Left ventricle myocardium inferior (tissue), 1 donor: ENCODE measurements around the gene DSTYK. TPM values are rescaled to one million over a fixed set of nuclear protein-coding genes. Genes with fewer than 3 reads are reported as not detected.

Source experiments
- DNase-seq: peaks from one replicate; pipeline ENCODE4 v3.0.0-alpha.2; 2020
- H3K27ac ChIP-seq: fragments of 200-600 bp; replicated peaks from 2 replicates; pipeline ENCODE4 v1.8.0; 2021
- H3K27me3 ChIP-seq: fragments of 200-600 bp; 2 replicates; pipeline ENCODE4 v1.8.0; 2021; ENCODE audit warnings: low read depth
- H3K36me3 ChIP-seq: fragments of 200-600 bp; 2 replicates; pipeline ENCODE4 v1.8.0; 2021
- H3K4me1 ChIP-seq: fragments of 200-600 bp; 2 replicates; pipeline ENCODE4 v1.8.0; 2021
- H3K4me3 ChIP-seq: fragments of 200-600 bp; 2 replicates; pipeline ENCODE4 v1.8.0; 2021; ENCODE audit warnings: mild to moderate bottlenecking, moderate library complexity
- H3K9me3 ChIP-seq: fragments of 200-600 bp; replicated peaks from 2 replicates; pipeline ENCODE4 v1.8.0; 2021
- CTCF ChIP-seq: fragments of 200-600 bp; IDR thresholded peaks from 2 replicates; pipeline ENCODE4 v1.8.0; 2021; ENCODE audit warnings: antibody characterized with exemption, mild to moderate bottlenecking, borderline replicate concordance
- intact Hi-C: fragments of 100-400 bp; cut with micrococcal nuclease; formaldehyde crosslinking; loops from one replicate; pipeline ENCODE4 v1.11.0; 2022
- long read RNA-seq: library from polyadenylated mRNA; unstranded; transcript quantifications from one replicate; pipeline ENCODE4 v2.0.0, GENCODE V29; 2021
- total RNA-seq: library from RNA; stranded (reverse); fragmentation: NEBNext Ultra II Directional; extraction: Animal tissue kit (Norgen Biotek cat#: 25700); gene quantifications from one replicate; pipeline ENCODE4 v1.2.1, GENCODE V29; 2021
- donor health status: DM: no; HTN: yes; CAD: no; lungs with severe emphysema.

DSTYK gene
- 6.3 TPM for total RNA-seq
- long read RNA-seq, full-length matches to known transcripts, result 6 of 12 reads
- long read RNA-seq, partial matches to known transcripts, result 1 of 12 reads
- long read RNA-seq, other reads (novel, unspliced or antisense), result 5 of 12 reads

- H3K27ac ChIP-seq, result peak within 1 kb of the TSS; percentile 97
- H3K4me3 ChIP-seq, result peak within 1 kb of the TSS; percentile 99
- peak; percentile 13 for TF ChIP-seq CTCF
- peaks cover 31% of the 10 kb centered on the region for H3K4me1 ChIP-seq
- peaks cover 5% of the 10 kb centered on the region for H3K27me3 ChIP-seq
- no peaks in the 10 kb centered on the region for H3K36me3 ChIP-seq
- peak; percentile 93 for DNase-seq
- no peaks in the 10 kb centered on the region for H3K9me3 ChIP-seq
- intact Hi-C loops, result no loop called here
Measured at GRCh38 chr1:205211169-205211838, at the start of gene DSTYK. DSTYK (minus strand) TSS chr1:205211702; CDS start chr1:205211535, 167 bp downstream.

GRCh38 chr1:205259998-205260397 lies 48.5 kb upstream of the DSTYK start:
- H3K4me3 ChIP-seq, result no peak overlapping the region
- no peak for DNase-seq
- peaks cover 8% of the 10 kb centered on the region for H3K27me3 ChIP-seq
- H3K27ac ChIP-seq, result no peak overlapping the region
- intact Hi-C loops, result loop anchor here (10.0 kb wide), 1 partner anchor 115 kb away; no protein-coding TSS in a partner anchor
- no peaks in the 10 kb centered on the region for H3K9me3 ChIP-seq
- no peak for TF ChIP-seq CTCF
- no peaks in the 10 kb centered on the region for H3K36me3 ChIP-seq
- H3K4me1 ChIP-seq, result peaks cover 73% of the 10 kb centered on the region

- intact Hi-C loops, result loop anchor here (10.0 kb wide), 1 partner anchor 115 kb away; no protein-coding TSS in a partner anchor
- Histone ChIP-seq H3K27ac (peak overlapping the region; percentile 45), H3K27me3 (peaks cover 8% of the 10 kb centered on the region), H3K36me3 (no peaks in the 10 kb centered on the region), H3K9me3 (no peaks in the 10 kb centered on the region), H3K4me1 (peaks cover 73% of the 10 kb centered on the region), H3K4me3 (peak overlapping the region; percentile 14)
- peak; percentile 37 for DNase-seq
- no peak for TF ChIP-seq CTCF
Measured at GRCh38 chr1:205259324-205259832, 47.9 kb upstream of the DSTYK start.

GRCh38 chr1:205258719-205259118 lies 47.2 kb upstream of the DSTYK start:
- Histone ChIP-seq H3K27ac (peak overlapping the region; percentile 45), H3K36me3 (no peaks in the 10 kb centered on the region), H3K4me1 (peaks cover 73% of the 10 kb centered on the region), H3K4me3 (no peak overlapping the region), H3K27me3 (peaks cover 6% of the 10 kb centered on the region), H3K9me3 (no peaks in the 10 kb centered on the region)
- intact Hi-C loops, result loop anchor here (10.0 kb wide), 1 partner anchor 114 kb away; no protein-coding TSS in a partner anchor
- no peak for DNase-seq
- no peak for TF ChIP-seq CTCF

- H3K27me3 ChIP-seq, result peaks cover 2% of the 10 kb centered on the region
- no peak for TF ChIP-seq CTCF
Measured at GRCh38 chr1:205258261-205258691, 46.8 kb upstream of the DSTYK start.

More at GRCh38 chr1:205258261-205258691, 46.8 kb upstream of the DSTYK start:
- intact Hi-C loops, result loop anchor here (10.0 kb wide), 1 partner anchor 113 kb away; no protein-coding TSS in a partner anchor
- H3K4me1 ChIP-seq, result peaks cover 73% of the 10 kb centered on the region
- no peak overlapping the region for H3K4me3 ChIP-seq
- no peaks in the 10 kb centered on the region for H3K9me3 ChIP-seq
- H3K36me3 ChIP-seq, result no peaks in the 10 kb centered on the region
- no peak for DNase-seq
- no peak overlapping the region for H3K27ac ChIP-seq
